ENCODE measurements around the gene SULT2B1. TPM values are rescaled to one million over a fixed set of nuclear protein-coding genes. Genes with fewer than 3 reads are reported as not detected.

Gene SULT2B1
- total and polyA plus RNA-seq, 2 of the 4 experiments (the other 2 are of a cell fraction): 0.09 TPM; not detected in 1

DNA sequence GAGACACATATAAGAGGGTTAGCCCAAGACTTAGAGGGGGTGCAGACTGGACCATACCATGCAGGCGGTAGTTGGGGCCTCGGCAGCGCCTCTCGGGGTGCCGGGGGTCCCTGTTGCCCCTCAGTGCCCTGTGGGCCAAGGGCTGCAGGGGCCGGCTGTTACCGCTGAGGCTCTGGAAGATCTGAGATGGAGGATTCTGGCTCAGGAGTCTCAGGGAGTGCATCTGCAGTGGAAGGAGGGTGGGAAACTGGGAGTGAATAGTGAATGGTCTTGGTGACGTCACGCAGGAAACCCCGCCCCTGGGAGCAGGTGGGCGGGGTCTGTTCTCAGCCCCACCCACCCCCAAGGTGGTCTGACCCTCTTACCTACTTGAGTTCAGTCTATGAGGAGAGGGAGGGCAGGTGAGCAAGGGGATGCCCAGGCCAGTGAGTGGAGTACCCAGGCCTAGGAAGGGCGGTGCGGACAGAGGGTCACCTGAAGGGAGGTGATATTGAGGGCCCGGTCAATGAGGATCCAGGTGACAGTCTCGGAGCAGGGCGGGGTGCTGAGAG is 86.9 kb downstream of the SULT2B1 start:
- Histone ChIP-seq H3K9ac (ENCODE audit: low read depth, low read length) (no peak overlapping the region), H2AK5ac (ENCODE audit: low read depth, low read length) (peak overlapping the region; percentile 95), H3K4me3 (ENCODE audit: insufficient read depth, low read depth, low read length) (no peak overlapping the region), H3K56ac (ENCODE audit: extremely low read depth, insufficient read depth, low read length) (no peak overlapping the region), H3K79me1 (ENCODE audit: low read depth in 1 of 2, low read length in 2 of 2) (peaks cover 0 to 15% of the 10 kb centered on the region in 2 experiments; a peak in 3 of 4 replicates), H3K27ac (ENCODE audit: insufficient read depth, low read length) (no peak overlapping the region), H3K4me2 (ENCODE audit: low read depth, low read length) (no peak overlapping the region), H2BK15ac (ENCODE audit: low read depth, low read length) (peak overlapping the region; percentile 89; the same call in 2 of the 3 replicates), H3K4me1 (ENCODE audit: control insufficient read depth, insufficient read depth, low read length) (peaks cover 14% of the 10 kb centered on the region), H3K18ac (ENCODE audit: low read depth, low read length) (no peak overlapping the region), H4K8ac (ENCODE audit: low read depth in 2 of 2, low read length in 2 of 2) (peak overlapping the region; percentile 43 to 98; a peak in 3 of 4 replicates), H2BK120ac (ENCODE audit: low read depth, low read length) (no peak overlapping the region), H2BK5ac (ENCODE audit: low read depth, low read length, poor library complexity, severe bottlenecking) (peak overlapping the region; percentile 32), H3K9me1 (ENCODE audit: insufficient read depth, low read length) (peaks cover 15% of the 10 kb centered on the region), H4K5ac (ENCODE audit: low read depth, low read length) (no peak overlapping the region), H3K4ac (ENCODE audit: low read depth, low read length) (peak overlapping the region; percentile 94), H3K14ac (replicated peaks; ENCODE audit: low read depth, low read length) (peak overlapping the region; percentile 99; the same call in 1 of the 2 replicates), H4K20me1 (ENCODE audit: insufficient read depth, low read length) (peaks cover 4% of the 10 kb centered on the region; the same call in 1 of the 2 replicates), H3K9me3 (ENCODE audit: control insufficient read depth, insufficient read depth, low read length) (no peaks in the 10 kb centered on the region), H3K23ac (ENCODE audit: low read depth, low read length) (no peak overlapping the region), H3K27me3 (ENCODE audit: control insufficient read depth, insufficient read depth, low read length) (no peaks in the 10 kb centered on the region), H4K91ac (ENCODE audit: insufficient read depth, low read depth, low read length) (peak overlapping the region; percentile 49; the same call in 1 of the 2 replicates), H2AK9ac (replicated peaks; ENCODE audit: low read depth, low read length, poor library complexity) (peak overlapping the region; percentile 89), H2AFZ (replicated peaks; ENCODE audit: low read length, poor library complexity) (no peak overlapping the region), H3K36me3 (ENCODE audit: control insufficient read depth, insufficient read depth, low read length) (no peaks in the 10 kb centered on the region), H2BK20ac (ENCODE audit: low read depth, low read length) (no peak overlapping the region)
- ATAC-seq (ENCODE audit: low read depth) (no peak), DNase-seq (no peak)
- POLR2A ChIA-PET (ENCODE audit: unreplicated experiment): no interaction called here
- intact Hi-C loops (cut with micrococcal nuclease) (no loop called here), dilution Hi-C loops (cut with HindIII; ENCODE audit: low sequenced_read_pairs, unreplicated experiment) (no loop called here), in situ Hi-C loops (cut with MboI; ENCODE audit: low sequenced_read_pairs) (no loop called here)
- TF ChIP-seq BHLHE40 (IDR thresholded peaks at IDR 0.05; ENCODE audit: low read depth, low read length): no peak
- TF ChIP-seq MAZ (IDR thresholded peaks at IDR 0.05; ENCODE audit: borderline replicate concordance, low read depth, low read length): no peak
- no peak for TF ChIP-seq FOS (IDR thresholded peaks at IDR 0.05; ENCODE audit: low read depth, low read length)
- TF ChIP-seq RFX5 (IDR thresholded peaks at IDR 0.05; ENCODE audit: low read depth, low read length): no peak
- TF ChIP-seq POLR2A (IDR thresholded peaks at IDR 0.05; ENCODE audit: low read depth, low read length): no peak
- no peak for TF ChIP-seq SMC3 (IDR thresholded peaks at IDR 0.05; ENCODE audit: low read depth, low read length)
- TF ChIP-seq, protein P1, sequence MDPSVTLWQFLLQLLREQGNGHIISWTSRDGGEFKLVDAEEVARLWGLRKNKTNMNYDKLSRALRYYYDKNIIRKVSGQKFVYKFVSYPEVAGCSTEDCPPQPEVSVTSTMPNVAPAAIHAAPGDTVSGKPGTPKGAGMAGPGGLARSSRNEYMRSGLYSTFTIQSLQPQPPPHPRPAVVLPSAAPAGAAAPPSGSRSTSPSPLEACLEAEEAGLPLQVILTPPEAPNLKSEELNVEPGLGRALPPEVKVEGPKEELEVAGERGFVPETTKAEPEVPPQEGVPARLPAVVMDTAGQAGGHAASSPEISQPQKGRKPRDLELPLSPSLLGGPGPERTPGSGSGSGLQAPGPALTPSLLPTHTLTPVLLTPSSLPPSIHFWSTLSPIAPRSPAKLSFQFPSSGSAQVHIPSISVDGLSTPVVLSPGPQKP (IDR thresholded peaks at IDR 0.05; ENCODE audit: borderline replicate concordance, low read depth, low read length): no peak
- 93% methylated on average over 12 of the region's 16 CpGs; no CpG with 5 or more reads in 1 of the 2 experiments for WGBS, 2 experiments (ENCODE audit: extremely low coverage in 2 of 2, insufficient read length in 1 of 2)
- BruUV-seq (replicated peaks): no TSS peak
- CTCF ChIA-PET: no interaction called here
